GM10847 (cell line): ENCODE results near the gene AAGAB.

ENCODE experiments used
- POLR2A ChIP-seq: IDR thresholded peaks from 2 replicates; pipeline ENCODE4 v1.6.1; 2011; ENCODE audit not compliant: insufficient read length; ENCODE audit errors: extremely low read depth

AAGAB gene

DNA sequence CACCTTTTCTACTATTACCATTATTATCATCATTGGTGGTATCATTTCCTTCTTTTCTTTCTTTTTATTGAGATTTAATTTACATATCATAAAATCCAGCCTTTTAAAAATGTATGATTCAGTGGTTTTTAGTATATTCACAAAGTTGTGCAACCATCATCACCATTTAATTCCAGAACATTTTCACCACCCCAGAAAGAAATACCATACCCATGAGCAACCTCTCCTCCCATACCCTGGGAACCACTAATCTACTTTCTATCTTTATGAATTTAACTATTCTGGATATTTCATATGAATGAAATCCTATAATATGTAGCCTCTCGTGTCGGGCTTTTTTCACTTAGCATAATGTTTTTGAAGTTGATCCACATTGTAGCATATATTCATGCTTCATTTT, 29.1 kb downstream of the AAGAB start:
- TF ChIP-seq POLR2A = no peak

DNA sequence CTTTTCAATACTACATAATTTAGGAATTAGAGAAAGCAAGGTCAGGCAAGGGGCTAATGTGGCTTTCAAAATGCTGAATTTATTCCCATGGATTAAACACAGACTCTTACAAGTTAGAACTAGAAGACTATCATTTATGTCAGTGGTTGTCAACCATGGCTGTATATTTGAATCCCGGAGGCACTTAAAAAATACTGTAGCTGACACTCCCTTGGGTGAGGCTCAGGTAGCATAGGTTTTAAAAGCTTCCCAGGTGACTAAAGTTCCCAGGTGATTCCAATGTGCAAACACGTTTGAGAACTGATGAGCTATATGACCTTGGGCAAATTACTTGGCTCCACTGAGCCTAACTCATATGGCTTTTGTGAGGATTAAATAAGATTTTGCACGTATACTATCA, 29.6 kb downstream of the AAGAB start:
- no peak for TF ChIP-seq POLR2A

- no peak for TF ChIP-seq POLR2A
Measured at GRCh38 chr15:67219288-67219687, 35.2 kb downstream of the AAGAB start.

DNA sequence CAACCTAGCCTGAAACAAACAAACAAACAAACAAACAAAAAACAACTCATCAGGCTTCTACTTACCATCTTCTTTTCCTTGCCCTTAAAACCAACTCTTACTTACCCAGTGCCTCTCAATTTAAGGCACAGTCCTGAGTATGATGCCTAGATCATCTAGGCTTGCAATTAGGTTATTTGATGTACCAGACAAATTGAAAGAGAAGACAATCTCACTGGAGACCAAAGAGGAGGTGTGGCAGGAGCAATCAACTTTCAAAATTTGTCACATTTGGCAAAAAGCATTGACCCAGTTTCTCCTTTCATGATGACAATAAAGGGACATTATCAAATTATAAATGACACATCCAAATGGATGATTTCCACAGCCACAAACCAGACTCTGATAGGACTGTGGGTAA, 36.0 kb downstream of the AAGAB start:
- TF ChIP-seq POLR2A = no peak

DNA sequence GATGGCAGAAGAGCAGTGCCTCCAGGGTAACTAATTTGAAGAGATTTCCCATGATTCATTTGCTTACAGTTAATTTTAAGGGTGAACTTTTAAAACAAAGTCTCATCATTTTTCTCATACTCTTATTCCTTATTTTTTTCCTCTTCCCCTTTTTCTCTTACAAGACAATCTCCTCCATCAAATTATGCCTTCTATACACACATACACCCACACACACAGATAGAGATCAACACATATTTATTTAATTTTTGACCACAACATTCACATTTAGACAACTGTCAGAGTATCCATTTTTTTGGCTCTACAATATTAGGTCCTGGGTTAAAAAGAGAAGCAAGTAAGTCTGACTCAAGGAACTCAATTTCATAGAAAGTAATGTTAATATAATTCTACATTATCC, 37.6 kb downstream of the AAGAB start:
- no peak for TF ChIP-seq POLR2A

GRCh38 chr15:67215102-67215501, 39.4 kb downstream of the AAGAB start:
- TF ChIP-seq POLR2A = no peak

DNA sequence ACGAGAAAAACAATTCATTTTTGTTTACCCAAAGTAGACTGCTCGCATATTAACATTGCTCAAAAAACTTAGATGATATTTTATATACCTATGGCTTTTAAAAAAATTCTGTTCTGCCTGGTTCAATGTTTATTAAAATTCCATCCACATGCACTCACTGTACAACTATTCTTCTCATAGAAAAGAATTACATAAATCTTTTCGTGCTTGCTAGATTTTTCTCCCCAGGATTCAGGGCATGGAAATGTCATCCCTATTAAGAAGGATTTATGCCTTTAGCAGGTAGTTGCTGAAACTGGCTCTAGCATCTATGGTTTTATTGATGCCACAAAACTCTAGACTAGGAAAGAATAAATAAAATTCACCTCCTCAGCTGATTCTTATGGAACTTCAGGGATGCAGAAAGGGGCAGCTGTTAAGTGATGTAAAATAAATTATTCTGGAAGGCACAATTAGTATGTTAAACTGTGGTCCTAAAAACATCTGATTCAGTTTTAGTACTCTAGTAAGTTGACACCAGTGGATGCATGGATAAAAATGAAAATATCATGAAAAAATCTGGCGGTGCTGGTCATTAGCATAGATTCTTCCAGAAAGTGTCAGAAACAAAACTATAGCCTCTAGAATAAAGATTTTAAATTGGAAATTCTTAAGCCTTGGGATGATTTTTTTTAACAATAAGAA, 41.6 kb downstream of the AAGAB start:
- no peak for TF ChIP-seq POLR2A

- TF ChIP-seq POLR2A = no peak
Measured at GRCh38 chr15:67210555-67211168, 43.8 kb downstream of the AAGAB start.

DNA sequence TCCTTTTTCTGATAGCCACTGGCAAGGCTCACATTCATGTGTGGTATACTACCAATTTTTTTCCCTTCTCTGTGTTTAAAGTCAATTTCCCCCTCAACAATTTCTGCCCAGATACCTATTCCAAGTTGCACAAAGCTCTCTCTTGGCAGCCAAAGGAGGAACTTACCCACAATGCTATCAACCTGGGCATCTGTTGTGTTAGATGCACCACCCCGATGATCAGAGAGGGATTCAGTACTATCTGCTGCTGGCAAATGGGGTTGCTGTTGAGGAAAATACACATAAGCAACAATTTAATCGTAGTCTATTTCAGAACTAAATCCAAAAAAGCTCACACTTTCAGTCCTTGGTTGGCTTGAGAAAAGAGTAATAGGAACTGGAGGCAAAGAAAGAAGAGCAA, 46.1 kb downstream of the AAGAB start:
- TF ChIP-seq POLR2A = no peak

GRCh38 chr15:67207555-67208207, 46.8 kb downstream of the AAGAB start:
- no peak for TF ChIP-seq POLR2A

GRCh38 chr15:67202991-67203390, 51.5 kb downstream of the AAGAB start:
- TF ChIP-seq POLR2A = no peak

DNA sequence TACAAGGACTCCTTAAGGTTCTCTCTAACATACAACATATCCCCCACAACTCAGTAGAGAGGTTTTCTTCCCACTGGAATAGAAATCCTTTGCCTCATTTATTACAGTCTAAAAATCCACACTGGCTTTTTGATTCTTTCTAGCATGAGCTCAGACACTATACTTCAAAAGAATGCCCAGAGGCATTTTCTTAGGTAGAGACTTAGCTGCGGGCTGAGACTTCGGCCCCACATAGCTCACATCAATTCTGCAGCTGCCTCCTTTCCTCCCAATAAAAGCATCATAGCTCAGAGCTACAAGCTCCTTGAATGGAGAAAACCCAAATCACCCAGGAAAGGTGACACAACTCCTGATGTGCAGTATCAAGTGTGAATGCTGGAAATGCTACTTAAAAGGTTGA, 52.4 kb downstream of the AAGAB start:
- TF ChIP-seq POLR2A = no peak

DNA sequence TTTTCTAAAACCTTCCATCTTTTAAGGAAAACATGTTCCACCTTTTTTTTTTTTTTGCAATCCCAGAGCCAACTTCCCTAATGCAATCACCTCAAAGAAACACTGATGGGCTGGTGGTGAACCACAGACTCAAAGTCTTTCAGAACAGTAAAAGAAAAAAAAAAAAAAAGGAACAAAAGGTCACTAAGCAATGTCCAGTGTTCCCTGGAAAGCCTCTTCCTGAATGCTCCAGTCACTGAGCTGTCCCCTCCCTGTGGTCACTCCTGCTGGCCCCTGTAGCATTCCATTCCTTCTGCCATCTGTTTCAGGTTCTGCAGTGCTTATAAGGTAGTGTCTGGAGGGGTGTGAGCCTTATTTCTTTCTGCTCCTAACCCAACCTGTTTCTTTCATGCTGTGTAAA, 53.3 kb downstream of the AAGAB start:
- no peak for TF ChIP-seq POLR2A

DNA sequence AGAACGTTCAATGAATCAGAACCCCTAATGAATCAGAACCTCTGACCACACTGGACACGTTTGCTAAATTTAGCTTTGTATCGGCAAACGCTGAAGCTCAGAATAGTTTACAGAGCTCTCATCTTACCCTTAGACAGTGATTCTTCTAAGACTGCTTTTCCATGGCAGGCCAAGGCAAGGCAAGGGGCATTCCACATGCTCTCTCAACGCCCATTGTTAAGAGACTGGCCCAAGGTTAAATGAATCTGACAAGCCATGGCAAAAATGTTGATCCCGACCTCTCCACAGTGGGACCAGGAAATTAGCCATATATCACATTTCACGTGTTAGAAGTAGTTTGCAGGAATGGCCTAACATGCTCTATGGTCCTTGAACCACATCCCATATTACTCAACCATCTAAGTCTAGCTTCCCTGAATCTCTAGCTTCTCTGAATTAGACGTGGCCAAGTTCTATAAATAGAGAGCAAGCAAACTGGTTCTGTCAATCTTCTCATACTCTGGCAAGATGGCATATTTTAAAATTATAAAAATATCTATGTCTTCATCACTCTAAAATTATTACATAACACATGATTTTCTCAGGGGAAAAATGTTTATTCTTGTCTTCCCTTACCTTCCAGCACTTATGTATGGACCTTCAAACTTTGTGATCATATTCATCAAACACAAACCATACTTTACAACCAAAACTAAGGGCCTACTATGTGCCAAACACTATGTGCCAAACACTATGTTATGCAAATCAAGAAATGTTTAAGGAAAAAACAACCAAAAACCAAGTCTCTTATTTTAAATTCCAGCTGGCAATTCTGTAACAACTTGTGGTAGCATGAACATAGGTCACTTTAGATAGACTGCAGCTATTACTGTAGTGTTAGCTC, 54.3 kb downstream of the AAGAB start:
- no peak for TF ChIP-seq POLR2A

DNA sequence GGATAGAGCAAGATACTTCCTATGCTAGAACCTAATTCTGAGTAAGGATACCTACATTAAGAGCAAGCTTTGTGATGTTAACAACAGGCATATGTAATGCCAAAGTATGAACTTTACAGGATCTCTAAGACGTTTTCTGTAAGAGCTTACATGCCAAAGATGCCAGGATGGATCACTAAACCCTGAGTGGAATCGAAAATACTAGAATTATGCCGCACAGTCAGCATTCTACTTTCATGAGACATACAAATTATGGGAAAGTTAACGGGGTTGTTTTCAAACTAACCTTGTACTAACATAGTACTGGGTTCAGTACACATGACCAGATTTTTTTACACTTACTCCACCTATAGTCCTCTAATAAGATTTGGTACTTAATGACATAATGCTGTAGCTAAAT, 55.1 kb downstream of the AAGAB start:
- no peak for TF ChIP-seq POLR2A

GRCh38 chr15:67198157-67198754, 56.2 kb downstream of the AAGAB start:
- TF ChIP-seq POLR2A = no peak

DNA sequence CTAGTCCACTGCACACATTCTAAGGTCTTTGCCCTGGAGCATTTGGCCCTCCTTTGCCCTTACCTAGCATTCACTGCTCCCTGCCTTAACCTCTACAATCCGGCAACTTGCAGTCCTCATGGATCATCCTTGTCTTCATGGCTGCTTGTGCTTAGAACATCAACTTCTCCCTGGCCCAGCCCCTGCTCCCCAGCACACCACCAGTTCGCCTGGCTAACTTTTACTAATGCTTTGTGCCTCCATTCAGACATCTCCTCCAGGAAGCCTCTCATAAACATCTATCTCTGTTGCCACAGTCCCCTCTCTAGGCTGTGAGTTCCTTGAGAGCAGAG, 57.1 kb downstream of the AAGAB start:
- no peak for TF ChIP-seq POLR2A
